ENCODE data around the gene RPL22. TPM values are rescaled to one million over a fixed set of nuclear protein-coding genes. Genes with fewer than 3 reads are reported as not detected.

Gene RPL22
- total and polyA plus RNA-seq, 4 donors = 186 to 985 (median 248) TPM

- Histone ChIP-seq H3K27ac (ENCODE audit: low read depth in 1 of 2, low read length in 1 of 2) (no peak overlapping the region), H3K9me3 (ENCODE audit: control insufficient read depth in 4 of 4, insufficient read depth in 3 of 4, low read length in 3 of 4) (peaks cover 0 to 6% (median 0%) of the 10 kb centered on the region in 4 donors), H3K27me3 (ENCODE audit: control insufficient read depth in 3 of 3, insufficient read depth in 3 of 3, low read length in 2 of 3) (peaks cover 10 to 53% (median 29%) of the 10 kb centered on the region in 3 donors), H3K36me3 (ENCODE audit: control insufficient read depth in 4 of 4, insufficient read depth in 4 of 4, low read length in 4 of 4) (peaks cover 0 to 5% (median under 1%) of the 10 kb centered on the region in 4 donors), H3K4me1 (ENCODE audit: control insufficient read depth in 5 of 5, insufficient read depth in 5 of 5, low read length in 5 of 5) (peaks cover 0 to 18% (median 0%) of the 10 kb centered on the region in 5 donors), H3K9ac (ENCODE audit: insufficient read depth in 1 of 2, low read length in 2 of 2) (no peak overlapping the region), H3K4me3 (no peak overlapping the region)
- no peak for TF ChIP-seq CTCF (IDR thresholded peaks at IDR 0.05; ENCODE audit: control extremely low read depth, extremely low read depth)
- DNase-seq (no peak), ATAC-seq (ENCODE audit: insufficient read depth, low FRiP score) (no peak)
- WGBS, 2 donors = 0 to 2% methylated on average over 34 to 92 of the region's 92 CpGs
Measured at GRCh38 chr1:6179564-6180175, 19.7 kb downstream of the RPL22 start.

- Histone ChIP-seq H3K27ac (ENCODE audit: low read depth in 1 of 2, low read length in 1 of 2) (no peak overlapping the region), H3K9ac (ENCODE audit: insufficient read depth in 1 of 2, low read length in 2 of 2) (no peak overlapping the region), H3K27me3 (ENCODE audit: control insufficient read depth in 3 of 3, insufficient read depth in 3 of 3, low read length in 2 of 3) (peaks cover 10 to 53% (median 29%) of the 10 kb centered on the region in 3 donors), H3K9me3 (ENCODE audit: control insufficient read depth in 4 of 4, insufficient read depth in 3 of 4, low read length in 3 of 4) (peaks cover 0 to 6% (median 0%) of the 10 kb centered on the region in 4 donors), H3K4me3 (no peak overlapping the region), H3K4me1 (ENCODE audit: control insufficient read depth in 5 of 5, insufficient read depth in 5 of 5, low read length in 5 of 5) (peaks cover 0 to 15% (median 0%) of the 10 kb centered on the region in 5 donors), H3K36me3 (ENCODE audit: control insufficient read depth in 4 of 4, insufficient read depth in 4 of 4, low read length in 4 of 4) (no peaks in the 10 kb centered on the region)
- ATAC-seq (ENCODE audit: insufficient read depth, low FRiP score) = no peak
- TF ChIP-seq CTCF (IDR thresholded peaks at IDR 0.05; ENCODE audit: control extremely low read depth, extremely low read depth) = no peak
- no peak for DNase-seq
- 3 to 7% methylated on average over 26 to 51 of the region's 51 CpGs for WGBS, 2 donors
Measured at GRCh38 chr1:6178751-6179563, 20.4 kb downstream of the RPL22 start.

DNA sequence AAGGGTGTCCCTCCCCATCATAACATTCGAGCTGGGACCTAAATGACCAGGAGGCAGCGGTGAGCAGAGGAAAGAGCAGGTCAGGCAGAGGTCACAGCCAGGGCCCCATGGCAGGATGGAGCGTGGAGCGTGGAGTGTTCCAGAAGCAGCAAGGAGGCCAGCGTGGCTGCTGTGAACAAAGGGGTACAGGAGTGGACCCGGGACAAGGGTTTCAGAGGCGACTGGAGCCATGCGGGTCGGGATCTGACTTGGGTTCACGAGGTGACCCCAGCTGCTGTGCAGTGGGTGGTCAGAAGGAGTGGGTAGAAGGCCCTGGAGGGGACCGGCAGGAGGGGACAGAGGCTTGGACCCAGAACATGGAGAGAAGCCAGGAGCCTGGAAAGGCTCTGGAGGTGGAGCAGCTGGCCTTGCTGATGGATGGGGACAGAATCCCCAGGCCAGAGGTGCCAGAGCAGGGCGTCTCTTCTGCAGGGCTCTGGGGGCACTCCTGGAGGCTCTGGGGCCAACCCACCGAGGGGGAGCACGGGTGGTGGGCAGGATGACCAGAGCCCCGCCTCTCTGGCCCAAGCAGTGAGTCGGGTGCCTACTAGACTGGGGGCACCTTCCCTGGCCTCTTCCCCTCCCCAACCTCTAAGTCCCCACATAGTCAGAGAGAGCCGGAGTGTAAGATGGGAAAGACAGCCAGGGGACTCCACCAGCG, 21.6 kb downstream of the RPL22 start:
- H3K27me3 ChIP-seq (ENCODE audit: control insufficient read depth in 3 of 3, insufficient read depth in 3 of 3, low read length in 2 of 3) = peaks cover 10 to 53% (median 29%) of the 10 kb centered on the region in 3 donors
- DNase-seq (no peak), ATAC-seq (ENCODE audit: insufficient read depth, low FRiP score) (no peak)

More for the DNA sequence above, 21.6 kb downstream of the RPL22 start:
- no peaks in the 10 kb centered on the region for H3K36me3 ChIP-seq (ENCODE audit: control insufficient read depth in 4 of 4, insufficient read depth in 4 of 4, low read length in 4 of 4)
- H3K4me1 ChIP-seq (ENCODE audit: control insufficient read depth in 5 of 5, insufficient read depth in 5 of 5, low read length in 5 of 5) = peaks cover 0 to 15% (median 0%) of the 10 kb centered on the region in 5 donors
- no peak overlapping the region for H3K4me3 ChIP-seq
- H3K27ac ChIP-seq (ENCODE audit: low read depth in 1 of 2, low read length in 1 of 2) = no peak overlapping the region
- peaks cover 0 to 6% (median 0%) of the 10 kb centered on the region in 4 donors for H3K9me3 ChIP-seq (ENCODE audit: control insufficient read depth in 4 of 4, insufficient read depth in 3 of 4, low read length in 3 of 4)
- WGBS, 2 donors = 72 to 80% methylated on average over 17 to 18 of the region's 18 CpGs
- no peak overlapping the region for H3K9ac ChIP-seq (ENCODE audit: insufficient read depth in 1 of 2, low read length in 2 of 2)
- no peak for TF ChIP-seq CTCF (IDR thresholded peaks at IDR 0.05; ENCODE audit: control extremely low read depth, extremely low read depth)
